ENCODE measurements around the gene TLN1.
A peak's percentile ranks its signal among the peaks of the same experiment; 100 is the strongest.

TLN1 gene

GRCh38 chr9:35728041-35728971 is 3.7 kb downstream of the TLN1 start:
- DNase-seq (ENCODE audit: low spot score), result no peak

- DNase-seq (ENCODE audit: low spot score), result no peak
These were observed 4.3 kb downstream of the TLN1 start for GRCh38 chr9:35727676-35728040.

- DNase-seq (ENCODE audit: low spot score), result peak; percentile 58
These were observed 5.1 kb downstream of the TLN1 start for GRCh38 chr9:35726931-35727330.

GRCh38 chr9:35725362-35725761 is 6.6 kb downstream of the TLN1 start:
- DNase-seq (ENCODE audit: low spot score), result no peak

GRCh38 chr9:35723908-35724307 is 8.1 kb downstream of the TLN1 start:
- DNase-seq (ENCODE audit: low spot score), result no peak

GRCh38 chr9:35723426-35723825 is 8.6 kb downstream of the TLN1 start:
- DNase-seq (ENCODE audit: low spot score), result no peak

- DNase-seq (ENCODE audit: low spot score), result no peak
These were observed 12.4 kb downstream of the TLN1 start for GRCh38 chr9:35719546-35719945.

GRCh38 chr9:35718721-35719511 is 13.1 kb downstream of the TLN1 start:
- no peak for DNase-seq (ENCODE audit: low spot score)

GRCh38 chr9:35717132-35717870 is 14.7 kb downstream of the TLN1 start:
- no peak for DNase-seq (ENCODE audit: low spot score)

GRCh38 chr9:35716230-35716629 is 15.8 kb downstream of the TLN1 start:
- peak; percentile 95 for DNase-seq (ENCODE audit: low spot score)

GRCh38 chr9:35714579-35715252 is 17.3 kb downstream of the TLN1 start:
- no peak for DNase-seq (ENCODE audit: low spot score)

- DNase-seq (ENCODE audit: low spot score), result peak; percentile 71
These were observed 17.9 kb downstream of the TLN1 start for GRCh38 chr9:35714123-35714522.

- no peak for DNase-seq (ENCODE audit: low spot score)
These were observed 18.4 kb downstream of the TLN1 start for GRCh38 chr9:35713578-35713977.

- DNase-seq (ENCODE audit: low spot score), result no peak
These were observed 19.1 kb downstream of the TLN1 start for GRCh38 chr9:35712762-35713400.

- DNase-seq (ENCODE audit: low spot score), result no peak
These were observed 20.2 kb downstream of the TLN1 start for GRCh38 chr9:35711501-35712428.

GRCh38 chr9:35710818-35711500 is 21.0 kb downstream of the TLN1 start:
- no peak for DNase-seq (ENCODE audit: low spot score)

GRCh38 chr9:35708146-35708545 is 23.8 kb downstream of the TLN1 start:
- DNase-seq (ENCODE audit: low spot score), result no peak

- DNase-seq (ENCODE audit: low spot score), result no peak
These were observed 25.0 kb downstream of the TLN1 start for GRCh38 chr9:35706951-35707350.

- peak; percentile 92 for DNase-seq (ENCODE audit: low spot score)
These were observed 26.1 kb downstream of the TLN1 start for GRCh38 chr9:35705836-35706430.

All from cerebellar cortex (tissue), 1 donor.